AG04449 (cell line): ENCODE results near the gene IP6K1.

Experiments
- CTCF ChIA-PET: fragments of 350-600 bp; formaldehyde crosslinking; extraction: SDS; loops from one replicate; lab custom pipeline; 2021; ENCODE audit warnings: antibody characterized with exemption; lab: Yijun Ruan, JAX
- POLR2A ChIA-PET: fragments of 400-600, 350-600 bp; formaldehyde crosslinking; extraction: SDS; loops from one replicate; lab custom pipeline; 2020; ENCODE audit warnings: antibody characterized with exemption, inconsistent platforms; lab: Yijun Ruan, JAX
- DNase-seq: peaks from one replicate; pipeline ENCODE4 v3.0.0-alpha.2; 2010; ENCODE audit warnings: low read depth, low spot score
- H3K4me3 ChIP-seq: 2 replicates; pipeline ENCODE4 v1.5.1; 2011; ENCODE audit warnings: low read depth, mild to moderate bottlenecking, control low read depth, low read length
- TF ChIP-seq, protein P1 (sequence below): IDR thresholded peaks from one replicate; pipeline ENCODE4 v1.5.1; 2011; ENCODE audit warnings: mild to moderate bottlenecking, moderate library complexity, low read length, control low read depth, inconsistent platforms; ENCODE audit not compliant: insufficient read depth; ENCODE audit errors: missing control alignments

IP6K1 gene

GRCh38 chr3:49683162-49683561 lies 103.2 kb downstream of the IP6K1 start:
- ChIA-PET POLR2A (interaction anchor here (0.6 kb wide), 1 partner anchor 124 kb away, joined by 3 read pairs; no protein-coding TSS in a partner anchor), CTCF (interaction anchor here (1.0 to 1.2 kb wide), 2 partner anchors 143 to 145 kb away, joined by 3 to 4 read pairs; no protein-coding TSS in a partner anchor)
- no peak for DNase-seq
- TF ChIP-seq, protein P1, sequence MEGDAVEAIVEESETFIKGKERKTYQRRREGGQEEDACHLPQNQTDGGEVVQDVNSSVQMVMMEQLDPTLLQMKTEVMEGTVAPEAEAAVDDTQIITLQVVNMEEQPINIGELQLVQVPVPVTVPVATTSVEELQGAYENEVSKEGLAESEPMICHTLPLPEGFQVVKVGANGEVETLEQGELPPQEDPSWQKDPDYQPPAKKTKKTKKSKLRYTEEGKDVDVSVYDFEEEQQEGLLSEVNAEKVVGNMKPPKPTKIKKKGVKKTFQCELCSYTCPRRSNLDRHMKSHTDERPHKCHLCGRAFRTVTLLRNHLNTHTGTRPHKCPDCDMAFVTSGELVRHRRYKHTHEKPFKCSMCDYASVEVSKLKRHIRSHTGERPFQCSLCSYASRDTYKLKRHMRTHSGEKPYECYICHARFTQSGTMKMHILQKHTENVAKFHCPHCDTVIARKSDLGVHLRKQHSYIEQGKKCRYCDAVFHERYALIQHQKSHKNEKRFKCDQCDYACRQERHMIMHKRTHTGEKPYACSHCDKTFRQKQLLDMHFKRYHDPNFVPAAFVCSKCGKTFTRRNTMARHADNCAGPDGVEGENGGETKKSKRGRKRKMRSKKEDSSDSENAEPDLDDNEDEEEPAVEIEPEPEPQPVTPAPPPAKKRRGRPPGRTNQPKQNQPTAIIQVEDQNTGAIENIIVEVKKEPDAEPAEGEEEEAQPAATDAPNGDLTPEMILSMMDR = no peak
- no peak overlapping the region for H3K4me3 ChIP-seq

DNA sequence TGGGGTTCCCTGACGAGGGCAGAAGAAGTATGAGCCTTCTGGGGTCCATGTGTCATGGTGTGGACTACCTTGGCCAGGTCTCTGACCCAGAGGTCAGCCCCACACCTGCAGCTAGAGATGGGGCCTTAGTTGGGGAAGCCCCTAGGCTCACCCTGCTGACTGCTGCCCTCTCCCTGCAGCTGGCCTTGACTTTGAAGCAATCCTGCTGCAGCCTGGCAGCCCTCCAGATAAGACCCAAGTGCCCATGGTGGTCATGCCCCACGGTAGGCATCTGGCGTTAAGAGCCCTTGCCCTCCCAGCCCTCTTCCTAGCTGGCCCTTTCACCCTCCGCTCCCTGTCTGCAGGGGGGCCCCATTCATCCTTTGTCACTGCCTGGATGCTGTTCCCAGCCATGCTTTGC lies 104.8 kb downstream of the IP6K1 start:
- POLR2A ChIA-PET = no interaction called here
- CTCF ChIA-PET = interaction anchor here (2.2 kb wide), 1 partner anchor 10 kb away, joined by 6 read pairs; no protein-coding TSS in a partner anchor
- H3K4me3 ChIP-seq = no peak overlapping the region
- DNase-seq = no peak
- TF ChIP-seq, protein P1 = no peak

DNA sequence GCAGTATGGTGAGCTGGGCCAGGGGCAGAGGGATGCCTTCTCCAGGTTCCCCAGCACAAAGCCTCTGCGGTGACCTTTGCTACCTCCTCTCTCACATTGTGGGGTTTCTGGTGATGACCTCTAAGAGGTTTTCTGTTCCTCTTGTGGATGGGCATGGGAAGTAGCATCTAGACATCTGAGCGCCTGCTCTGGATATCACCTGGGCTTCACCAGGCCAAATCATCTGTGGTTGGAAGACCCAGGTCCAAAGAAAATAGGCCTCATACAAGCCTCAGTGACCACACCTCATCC lies 105.2 kb downstream of the IP6K1 start:
- POLR2A ChIA-PET = no interaction called here
- TF ChIP-seq, protein P1 = no peak

DNA sequence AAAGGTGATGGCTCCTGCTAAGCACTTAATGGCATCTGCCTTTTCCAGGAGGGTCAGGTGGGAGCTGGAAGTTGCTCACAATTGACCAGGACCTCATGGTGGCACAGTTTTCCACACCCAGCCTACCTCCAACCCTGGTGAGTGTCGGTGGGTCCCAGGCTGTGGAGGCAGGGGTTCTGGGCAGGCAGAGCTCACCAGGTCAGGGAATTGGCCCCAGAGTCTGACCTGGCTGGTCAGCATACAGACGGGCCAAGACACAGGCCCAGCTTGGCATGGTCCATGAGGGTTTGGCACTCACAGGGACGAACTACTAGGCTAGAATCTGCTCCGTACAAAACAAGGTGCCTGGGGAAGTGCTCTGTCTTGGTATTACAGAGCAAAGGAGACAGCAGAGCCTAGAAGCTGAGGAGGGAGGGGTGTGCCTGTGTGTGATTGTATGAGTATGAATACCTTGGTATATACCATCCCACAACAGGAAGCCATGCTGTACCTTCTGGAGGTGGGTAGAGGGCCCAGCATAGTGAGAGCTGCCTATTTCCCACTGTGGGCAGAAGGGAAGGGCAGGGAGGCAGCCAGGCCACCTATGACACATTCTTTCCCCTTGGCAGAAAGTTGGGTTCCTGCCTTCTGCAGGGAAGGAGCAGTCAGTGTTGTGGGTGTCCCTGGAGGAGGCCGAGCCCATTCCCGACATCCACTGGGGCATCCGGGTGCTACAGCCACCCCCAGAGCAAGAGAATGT lies 105.7 kb downstream of the IP6K1 start:
- no peak overlapping the region for H3K4me3 ChIP-seq
- ChIA-PET POLR2A (no interaction called here), CTCF (interaction anchor here (2.2 to 4.4 kb wide), 2 partner anchors 9 to 141 kb away, joined by 6 to 31 read pairs; no protein-coding TSS in a partner anchor)
- TF ChIP-seq, protein P1 = no peak
- DNase-seq = no peak

More for the DNA sequence above, 105.2 kb downstream of the IP6K1 start:
- H3K4me3 ChIP-seq = no peak overlapping the region
- DNase-seq = no peak
- CTCF ChIA-PET = interaction anchor here (2.2 kb wide), 1 partner anchor 9 kb away, joined by 6 read pairs; no protein-coding TSS in a partner anchor

DNA sequence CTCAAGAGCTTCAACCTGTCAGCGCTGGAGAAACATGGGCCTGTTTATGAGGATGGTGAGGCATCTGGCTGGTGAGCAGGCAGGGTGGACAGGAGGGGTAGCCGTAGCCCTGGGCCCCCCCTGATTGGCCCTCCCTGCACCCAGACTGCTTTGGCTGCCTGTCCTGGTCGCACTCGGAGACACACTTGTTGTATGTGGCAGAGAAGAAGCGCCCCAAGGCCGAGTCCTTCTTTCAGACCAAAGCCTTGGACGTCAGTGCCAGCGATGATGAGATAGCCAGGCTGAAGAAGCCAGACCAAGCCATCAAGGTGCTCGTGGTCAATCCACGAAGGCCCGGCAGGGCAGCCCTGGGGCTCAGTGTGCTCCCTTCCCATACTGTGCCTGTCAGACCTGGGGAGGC lies 110.4 kb downstream of the IP6K1 start:
- CTCF ChIA-PET = interaction anchor here (1.4 to 1.5 kb wide), 2 partner anchors 137 to 139 kb away, joined by 3 to 10 read pairs; no protein-coding TSS in a partner anchor
- TF ChIP-seq, protein P1 = no peak
- DNase-seq = no peak
- POLR2A ChIA-PET = no interaction called here
- no peak overlapping the region for H3K4me3 ChIP-seq

DNA sequence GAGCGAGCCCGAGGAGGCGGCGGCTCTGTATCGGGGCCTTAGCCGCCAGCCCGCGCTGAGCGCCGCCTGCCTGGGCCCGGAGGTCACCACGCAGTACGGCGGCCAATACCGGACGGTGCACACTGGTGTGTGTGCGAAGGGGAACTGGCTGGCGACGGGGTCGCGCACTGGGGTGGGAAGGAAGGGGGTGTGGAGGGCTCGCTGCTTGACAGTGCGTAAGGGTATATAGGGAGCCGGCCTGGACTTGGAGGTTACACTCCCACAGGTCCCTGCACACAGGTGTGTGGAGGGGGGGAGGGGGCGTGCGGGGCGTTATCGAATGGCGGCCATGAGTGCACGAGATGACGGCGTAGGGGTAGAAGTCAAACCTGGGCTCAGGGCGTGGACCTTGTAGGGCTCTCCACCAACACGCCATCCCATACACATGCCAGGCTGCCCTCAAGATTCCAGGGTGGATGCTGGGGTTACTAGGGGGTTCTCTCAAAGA lies 111.8 kb downstream of the IP6K1 start:
- DNase-seq = no peak
- TF ChIP-seq, protein P1 = peak; percentile 5
- peak overlapping the region; percentile 83 for H3K4me3 ChIP-seq
- CTCF ChIA-PET = interaction anchor here (1.5 kb wide), 1 partner anchor 135 kb away, joined by 10 read pairs; no protein-coding TSS in a partner anchor
- POLR2A ChIA-PET = no interaction called here
